Left ventricle myocardium inferior (tissue), 1 donor: Measurements from ENCODE around the gene SLC16A8. TPM values are rescaled to one million over a fixed set of nuclear protein-coding genes. Genes with fewer than 3 reads are reported as not detected.

Source experiments
- DNase-seq: peaks from one replicate; pipeline ENCODE4 v3.0.0-alpha.2; 2020
- H3K27ac ChIP-seq: fragments of 200-600 bp; replicated peaks from 2 replicates; pipeline ENCODE4 v1.8.0; 2021
- H3K27me3 ChIP-seq: fragments of 200-600 bp; 2 replicates; pipeline ENCODE4 v1.8.0; 2021; ENCODE audit warnings: low read depth
- H3K36me3 ChIP-seq: fragments of 200-600 bp; 2 replicates; pipeline ENCODE4 v1.8.0; 2021
- H3K4me1 ChIP-seq: fragments of 200-600 bp; 2 replicates; pipeline ENCODE4 v1.8.0; 2021
- H3K4me3 ChIP-seq: fragments of 200-600 bp; 2 replicates; pipeline ENCODE4 v1.8.0; 2021; ENCODE audit warnings: mild to moderate bottlenecking, moderate library complexity
- H3K9me3 ChIP-seq: fragments of 200-600 bp; replicated peaks from 2 replicates; pipeline ENCODE4 v1.8.0; 2021
- intact Hi-C: fragments of 100-400 bp; cut with micrococcal nuclease; formaldehyde crosslinking; loops from one replicate; pipeline ENCODE4 v1.11.0; 2022
- total RNA-seq: library from RNA; stranded (reverse); fragmentation: NEBNext Ultra II Directional; extraction: Animal tissue kit (Norgen Biotek cat#: 25700); gene quantifications from one replicate; pipeline ENCODE4 v1.2.1, GENCODE V29; 2021
- TF ChIP-seq, protein P1 (sequence below): fragments of 200-600 bp; IDR thresholded peaks from 2 replicates; pipeline ENCODE4 v1.8.0; 2021; ENCODE audit warnings: antibody characterized with exemption, mild to moderate bottlenecking, borderline replicate concordance
- donor health status: DM: no; HTN: yes; CAD: no; lungs with severe emphysema.

Gene SLC16A8
- total RNA-seq, 1 donor from 2014 or later: not detected

DNA sequence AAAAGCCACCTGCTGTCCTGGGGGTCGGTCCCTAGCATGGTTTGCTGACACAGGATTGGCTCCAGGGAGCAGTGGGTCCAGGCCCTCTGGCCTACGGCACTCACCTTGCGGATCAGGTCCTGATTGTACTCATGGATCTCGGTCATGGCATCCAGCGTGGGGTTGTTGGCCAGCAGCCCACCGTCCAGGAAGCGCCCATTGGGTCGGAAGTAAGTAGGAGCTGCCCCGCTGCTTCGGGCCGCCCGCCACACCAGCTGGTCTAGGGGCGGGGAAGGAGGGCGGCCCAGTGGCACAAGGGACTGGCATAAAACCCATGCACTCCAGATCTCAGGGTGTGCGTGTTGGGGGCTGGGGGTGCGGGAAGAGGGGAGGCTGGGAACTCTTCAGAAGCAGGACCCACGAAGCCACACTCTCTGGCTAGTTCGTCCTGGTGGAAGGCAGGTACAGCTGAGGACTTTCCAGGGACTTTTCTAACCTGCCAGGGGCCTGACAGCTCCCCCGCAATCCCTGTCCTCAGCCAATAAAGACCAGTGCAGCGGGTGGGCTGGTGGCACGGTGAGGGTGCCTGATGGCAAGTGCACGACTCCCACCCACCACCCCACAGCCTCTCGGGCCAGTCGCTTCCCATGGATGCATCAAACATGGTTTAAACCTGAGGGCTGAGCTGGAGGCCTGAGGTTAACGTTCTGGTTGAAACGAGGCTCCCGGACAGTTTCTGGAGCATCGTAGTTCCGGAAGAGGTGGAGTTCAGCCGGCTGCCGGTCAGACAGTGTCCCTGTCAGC is 31.6 kb upstream of the SLC16A8 start:
- Histone ChIP-seq H3K4me1 (peaks cover 11% of the 10 kb centered on the region), H3K27me3 (no peaks in the 10 kb centered on the region), H3K9me3 (no peaks in the 10 kb centered on the region), H3K36me3 (peaks cover 10% of the 10 kb centered on the region), H3K4me3 (no peak overlapping the region), H3K27ac (no peak overlapping the region)
- TF ChIP-seq, protein P1, sequence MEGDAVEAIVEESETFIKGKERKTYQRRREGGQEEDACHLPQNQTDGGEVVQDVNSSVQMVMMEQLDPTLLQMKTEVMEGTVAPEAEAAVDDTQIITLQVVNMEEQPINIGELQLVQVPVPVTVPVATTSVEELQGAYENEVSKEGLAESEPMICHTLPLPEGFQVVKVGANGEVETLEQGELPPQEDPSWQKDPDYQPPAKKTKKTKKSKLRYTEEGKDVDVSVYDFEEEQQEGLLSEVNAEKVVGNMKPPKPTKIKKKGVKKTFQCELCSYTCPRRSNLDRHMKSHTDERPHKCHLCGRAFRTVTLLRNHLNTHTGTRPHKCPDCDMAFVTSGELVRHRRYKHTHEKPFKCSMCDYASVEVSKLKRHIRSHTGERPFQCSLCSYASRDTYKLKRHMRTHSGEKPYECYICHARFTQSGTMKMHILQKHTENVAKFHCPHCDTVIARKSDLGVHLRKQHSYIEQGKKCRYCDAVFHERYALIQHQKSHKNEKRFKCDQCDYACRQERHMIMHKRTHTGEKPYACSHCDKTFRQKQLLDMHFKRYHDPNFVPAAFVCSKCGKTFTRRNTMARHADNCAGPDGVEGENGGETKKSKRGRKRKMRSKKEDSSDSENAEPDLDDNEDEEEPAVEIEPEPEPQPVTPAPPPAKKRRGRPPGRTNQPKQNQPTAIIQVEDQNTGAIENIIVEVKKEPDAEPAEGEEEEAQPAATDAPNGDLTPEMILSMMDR: no peak
- intact Hi-C loops: no loop called here
- DNase-seq: no peak

DNA sequence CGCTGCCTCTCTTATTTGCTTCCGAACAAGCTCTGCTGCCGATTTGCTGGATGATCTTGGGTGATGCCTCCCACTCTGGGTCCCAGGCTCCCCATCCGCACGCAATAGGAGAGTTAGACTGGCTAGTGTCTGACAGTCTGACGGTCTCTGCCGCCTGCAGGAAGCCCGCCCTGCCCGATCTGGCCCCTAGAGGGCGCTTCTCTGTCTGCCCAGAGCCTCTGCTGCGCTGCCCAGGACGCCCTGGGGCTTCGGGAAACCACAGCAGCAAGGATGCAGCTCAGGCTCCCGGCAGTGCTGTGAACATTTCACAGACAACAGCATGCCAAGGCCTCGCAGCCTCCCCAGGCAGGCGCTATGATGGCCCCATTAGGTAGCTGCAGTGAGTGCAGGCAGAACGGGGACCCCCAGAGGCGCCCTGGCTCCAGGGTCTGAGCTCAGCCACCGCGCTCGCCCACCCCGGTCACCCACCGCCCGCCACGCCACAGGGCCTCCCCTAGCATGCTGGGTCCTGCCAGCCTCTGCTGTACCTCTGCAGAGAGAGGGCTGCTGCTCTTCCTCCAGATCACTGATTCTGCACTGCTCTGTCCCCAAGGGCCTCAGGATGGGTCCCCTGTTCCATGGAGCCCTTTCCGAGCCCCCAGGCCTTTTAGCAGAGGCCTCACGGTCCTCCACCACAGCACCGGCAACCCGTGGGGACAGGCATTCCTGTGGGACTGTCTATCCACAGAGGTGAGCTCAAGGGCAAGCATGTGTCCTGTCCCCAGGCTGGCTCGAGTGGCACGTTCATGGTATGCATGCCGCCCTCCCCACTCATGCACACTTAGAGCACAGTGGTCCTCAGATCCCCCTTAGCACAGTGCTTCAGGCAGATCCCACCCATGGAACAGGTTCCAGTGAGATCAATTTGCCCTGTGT is 30.8 kb upstream of the SLC16A8 start:
- TF ChIP-seq, protein P1: peak; percentile 95
- H3K4me1 ChIP-seq: peaks cover 11% of the 10 kb centered on the region
- H3K27ac ChIP-seq: no peak overlapping the region
- peaks cover 10% of the 10 kb centered on the region for H3K36me3 ChIP-seq
- no peak overlapping the region for H3K4me3 ChIP-seq
- H3K27me3 ChIP-seq: no peaks in the 10 kb centered on the region
- no peaks in the 10 kb centered on the region for H3K9me3 ChIP-seq
- DNase-seq: peak; percentile 86
- intact Hi-C loops: no loop called here

DNA sequence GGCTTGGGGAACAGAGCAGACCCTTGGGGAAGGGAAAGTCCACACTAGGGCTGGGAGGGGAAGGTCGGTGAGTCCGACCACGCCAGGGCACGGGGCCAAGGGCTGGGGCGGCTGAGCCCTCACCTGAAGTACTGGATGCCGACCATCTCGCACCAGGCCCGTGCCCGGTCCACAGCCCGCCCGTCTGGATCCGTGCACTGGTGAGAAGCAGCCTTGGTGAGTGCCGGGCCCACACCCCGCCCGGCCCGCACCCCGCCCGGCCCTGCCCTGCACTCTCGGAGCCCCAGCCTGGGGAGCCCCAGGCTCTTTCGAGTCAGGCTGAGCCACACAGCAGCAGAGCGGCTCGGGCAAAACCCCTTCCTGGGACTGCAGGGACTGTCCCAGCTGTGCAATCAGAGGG is 28.4 kb upstream of the SLC16A8 start:
- no peaks in the 10 kb centered on the region for H3K27me3 ChIP-seq
- peaks cover 11% of the 10 kb centered on the region for H3K4me1 ChIP-seq
- H3K36me3 ChIP-seq: peaks cover 10% of the 10 kb centered on the region
- no peak overlapping the region for H3K4me3 ChIP-seq
- intact Hi-C loops: no loop called here
- TF ChIP-seq, protein P1: no peak
- DNase-seq: no peak
- H3K9me3 ChIP-seq: no peaks in the 10 kb centered on the region
- no peak overlapping the region for H3K27ac ChIP-seq

DNA sequence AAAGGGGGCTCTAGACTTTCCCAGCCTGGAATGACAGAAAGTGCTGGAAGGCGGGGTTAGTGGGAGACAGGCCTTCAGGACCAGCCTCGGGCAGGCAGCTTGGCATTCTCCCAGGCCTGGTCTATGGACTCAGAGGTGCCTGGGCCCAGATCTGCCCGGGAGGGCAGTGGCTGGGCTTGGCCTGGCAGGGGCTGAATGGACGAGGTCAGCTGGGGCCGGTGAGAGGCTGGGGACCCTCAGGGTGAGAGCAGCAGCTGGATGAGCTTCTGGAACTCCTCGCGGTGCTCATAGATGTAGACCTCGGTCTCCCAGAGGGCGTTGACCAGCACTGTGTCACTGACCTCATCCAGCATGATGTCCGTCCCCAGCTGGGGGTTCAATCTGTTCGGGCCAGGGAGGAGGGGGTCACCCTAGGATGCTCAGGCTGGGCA is 28.0 kb upstream of the SLC16A8 start:
- H3K9me3 ChIP-seq: no peaks in the 10 kb centered on the region
- TF ChIP-seq, protein P1: no peak
- no peak overlapping the region for H3K27ac ChIP-seq
- no peak for DNase-seq
- H3K27me3 ChIP-seq: no peaks in the 10 kb centered on the region
- intact Hi-C loops: no loop called here
- no peak overlapping the region for H3K4me3 ChIP-seq
- H3K4me1 ChIP-seq: peaks cover 11% of the 10 kb centered on the region
- H3K36me3 ChIP-seq: peaks cover 10% of the 10 kb centered on the region

DNA sequence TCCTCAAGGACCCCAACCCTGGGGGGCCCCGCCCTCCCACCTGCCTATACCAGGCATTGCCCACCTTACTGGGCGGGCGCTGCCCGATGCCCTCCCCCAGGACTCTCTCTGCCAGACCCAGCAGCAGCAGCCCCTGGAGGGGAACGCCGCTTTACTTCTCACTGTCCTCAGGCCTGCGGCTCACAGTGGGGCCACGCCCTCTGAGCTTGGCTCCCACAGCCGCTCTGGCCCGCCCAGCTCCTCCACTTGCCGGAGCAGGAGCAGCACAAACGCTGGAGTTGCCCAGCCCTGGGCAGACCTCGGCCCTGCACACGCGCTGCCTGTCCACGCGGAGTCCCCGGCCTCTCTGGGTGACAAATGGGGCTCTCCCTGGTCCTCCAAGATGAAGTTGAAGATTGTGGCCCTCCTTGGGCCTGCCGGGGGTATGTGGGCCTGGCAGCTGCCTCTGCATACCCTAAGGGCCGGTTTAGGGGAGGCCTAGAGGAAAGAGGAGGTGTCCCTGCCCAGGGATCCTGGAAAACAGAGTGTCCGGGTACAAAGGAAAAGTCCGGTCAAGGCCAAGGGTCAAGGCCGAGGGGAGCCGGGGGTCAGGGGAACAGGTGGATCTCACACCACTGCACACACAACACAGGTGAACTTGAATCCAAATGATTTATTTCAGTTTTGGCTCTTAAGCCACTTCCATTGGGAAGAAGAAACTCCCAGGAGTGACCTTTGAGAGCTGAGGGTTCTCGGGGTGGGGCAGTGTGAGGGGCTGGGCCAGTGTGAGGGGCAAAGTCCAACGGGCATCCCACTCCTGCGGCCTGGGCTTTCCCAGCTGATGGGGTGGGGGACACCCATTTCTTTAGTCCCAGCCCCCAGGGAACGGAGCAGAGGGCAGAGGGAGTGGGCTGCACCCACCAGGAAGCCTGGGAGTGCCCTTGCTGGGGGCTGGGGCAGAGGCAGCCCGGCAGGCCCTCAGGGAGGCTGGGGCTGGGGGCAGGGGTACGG is 27.2 kb upstream of the SLC16A8 start:
- DNase-seq: no peak
- H3K4me1 ChIP-seq: peaks cover 11% of the 10 kb centered on the region
- H3K9me3 ChIP-seq: no peaks in the 10 kb centered on the region
- H3K36me3 ChIP-seq: peaks cover 10% of the 10 kb centered on the region
- no peaks in the 10 kb centered on the region for H3K27me3 ChIP-seq
- no peak overlapping the region for H3K4me3 ChIP-seq
- intact Hi-C loops: no loop called here
- TF ChIP-seq, protein P1: no peak
- no peak overlapping the region for H3K27ac ChIP-seq
